GM23338 (cell line): ENCODE data around the gene DGKB. TPM values are rescaled to one million over a fixed set of nuclear protein-coding genes. Genes with fewer than 3 reads are reported as not detected.

Experiments
- ATAC-seq: fragments of 200-7000 bp; cut with Tn5 transposase; 3 replicates; pipeline ENCODE4 v1.9.1; 2020
- DNase-seq: peaks from one replicate; pipeline ENCODE4 v3.0.0-alpha.2; 2015; ENCODE audit warnings: low spot score
- H2AFZ ChIP-seq: fragments of 200-600 bp; sonication (generic); 2 replicates; pipeline ENCODE4 v1.8.0; 2016; ENCODE audit warnings: antibody characterized with exemption, mild to moderate bottlenecking, moderate library complexity
- H3F3A ChIP-seq: fragments of 200-600 bp; sonication (generic); replicated peaks from 2 replicates; pipeline ENCODE4 v1.8.0; 2017; ENCODE audit warnings: antibody characterized with exemption, mixed run types, low read depth
- H3K27ac ChIP-seq: fragments of 200-600 bp; sonication (generic); 2 replicates; pipeline ENCODE4 v1.6.1; 2016; ENCODE audit warnings: low read depth
- H3K27me3 ChIP-seq: fragments of 200-600 bp; sonication (generic); 2 replicates; pipeline ENCODE4 v1.8.0; 2016; ENCODE audit warnings: mild to moderate bottlenecking, mixed run types, moderate library complexity; ENCODE audit not compliant: insufficient read depth
- H3K36me3 ChIP-seq: fragments of 200-600 bp; sonication (generic); 2 replicates; pipeline ENCODE4 v1.8.0; 2016; ENCODE audit warnings: mild to moderate bottlenecking; ENCODE audit not compliant: insufficient read depth
- H3K4me1 ChIP-seq: fragments of 200-600 bp; sonication (generic); 2 replicates; pipeline ENCODE4 v1.8.0; 2016; ENCODE audit warnings: mild to moderate bottlenecking, moderate library complexity; ENCODE audit not compliant: insufficient read depth
- H3K4me2 ChIP-seq: fragments of 200-600 bp; sonication (generic); 2 replicates; pipeline ENCODE4 v1.7.1; 2017; ENCODE audit warnings: mixed run types
- H3K4me3 ChIP-seq: fragments of 200-600 bp; sonication (generic); 2 replicates; pipeline ENCODE4 v1.6.1; 2016; ENCODE audit warnings: mixed run types
- H3K79me2 ChIP-seq: fragments of 200-600 bp; sonication (generic); replicated peaks from 2 replicates; pipeline ENCODE4 v1.8.0; 2017; ENCODE audit warnings: mild to moderate bottlenecking; ENCODE audit not compliant: insufficient read depth
- H3K9me2 ChIP-seq: fragments of 200-600 bp; sonication (generic); 2 replicates; pipeline ENCODE4 v1.8.0; 2017; ENCODE audit not compliant: insufficient read depth
- H4K20me1 ChIP-seq: fragments of 200-600 bp; sonication (generic); replicated peaks from 2 replicates; pipeline ENCODE4 v1.8.0; 2017; ENCODE audit warnings: mild to moderate bottlenecking; ENCODE audit not compliant: insufficient read depth
- H3K27ac Mint-ChIP-seq: 2 replicates; pipeline ENCODE4 v1.8.0; 2020; ENCODE audit warnings: inconsistent platforms, mild to moderate bottlenecking, moderate library complexity, mixed read lengths
- H3K27me3 Mint-ChIP-seq: 3 replicates; pipeline ENCODE4 v1.8.0; 2022; ENCODE audit warnings: low read depth, mild to moderate bottlenecking, moderate library complexity, mixed read lengths, inconsistent platforms; ENCODE audit not compliant: insufficient read depth, poor library complexity
- H3K36me3 Mint-ChIP-seq: 3 replicates; pipeline ENCODE4 v1.8.0; 2021; ENCODE audit warnings: low read depth, mild to moderate bottlenecking, inconsistent platforms, moderate library complexity, mixed read lengths
- H3K4me1 Mint-ChIP-seq: 3 replicates; pipeline ENCODE4 v1.8.0; 2020; ENCODE audit warnings: mild to moderate bottlenecking, inconsistent platforms, mixed read lengths
- H3K4me3 Mint-ChIP-seq: 3 replicates; pipeline ENCODE4 v1.8.0; 2021; ENCODE audit warnings: moderate library complexity, mild to moderate bottlenecking, inconsistent platforms, mixed read lengths
- H3K9me3 Mint-ChIP-seq: 3 replicates; pipeline ENCODE4 v1.8.0; 2020; ENCODE audit warnings: moderate library complexity, mild to moderate bottlenecking, inconsistent platforms, mixed read lengths
- CREB1 ChIP-seq: fragments of 250-450 bp; sonication (Bioruptor Pico); IDR thresholded peaks from 2 replicates; pipeline ENCODE4 v1.5.0; 2020; ENCODE audit warnings: low read depth, mild to moderate bottlenecking, moderate library complexity
- CTCF ChIP-seq, 2 experiments: fragments of 200-600 bp in 1 of 2; sonication (generic) in 1 of 2; conservative IDR thresholded peaks; 2 replicates each; pipeline versions ENCODE4 v1.5.1 to v1.6.1; 2016 to 2017; ENCODE audit warnings: antibody characterized with exemption in 2 of 2, low read depth in 2 of 2, mild to moderate bottlenecking in 2 of 2, moderate library complexity in 1 of 2
- EZH2 ChIP-seq: fragments of 200-600 bp; sonication (generic); IDR thresholded peaks from one replicate; pipeline ENCODE4 v1.8.0; 2017; ENCODE audit warnings: antibody characterized with exemption, mild to moderate bottlenecking, low read depth; ENCODE audit not compliant: unreplicated experiment
- JUNB ChIP-seq: IDR thresholded peaks from one replicate; pipeline ENCODE4 v1.6.1; 2016; ENCODE audit warnings: antibody characterized with exemption; ENCODE audit not compliant: unreplicated experiment
- POLR2AphosphoS5 ChIP-seq: IDR thresholded peaks from 2 replicates; pipeline ENCODE4 v1.6.1; 2016; ENCODE audit warnings: antibody characterized with exemption, low read depth
- REST ChIP-seq: IDR thresholded peaks from one replicate; pipeline ENCODE4 v1.6.1; 2018; ENCODE audit warnings: antibody characterized with exemption; ENCODE audit not compliant: unreplicated experiment
- ZNF114 ChIP-seq: fragments of 250-450 bp; sonication (Bioruptor Pico); IDR thresholded peaks from 2 replicates; pipeline ENCODE4 v1.5.0; 2020; ENCODE audit warnings: mild to moderate bottlenecking, moderate library complexity
- ZNF462 ChIP-seq: fragments of 250-450 bp; sonication (Bioruptor Pico); IDR thresholded peaks from 2 replicates; pipeline ENCODE4 v1.5.0; 2020; ENCODE audit warnings: mild to moderate bottlenecking, moderate library complexity
- polyA plus RNA-seq: library from polyadenylated mRNA; unstranded; fragments of >200 nt; fragmentation: Nextera tagmentation; extraction: Ambion mirVana; gene quantifications from 2 replicates; pipeline ENCODE4 v1.2.1, GENCODE V29; 2016
- total RNA-seq: library from RNA; depleted of rRNA; stranded (reverse); fragments of >200 nt; shearing (Covaris generic); gene quantifications from 2 replicates; pipeline ENCODE4 v1.2.3, GENCODE V29; 2014

DGKB gene
- total and polyA plus RNA-seq, 2 experiments from 2014 or later = 4.8 to 11.5 TPM

GRCh38 chr7:14115701-14116100 lies 786.9 kb downstream of the DGKB start:
- H3K36me3 Mint-ChIP-seq = no peaks in the 10 kb centered on the region
- Histone ChIP-seq H3K9me2 (peaks cover 7% of the 10 kb centered on the region), H3K27me3 (no peaks in the 10 kb centered on the region), H3K79me2 (no peaks in the 10 kb centered on the region), H3F3A (no peaks in the 10 kb centered on the region), H3K4me2 (no peak overlapping the region), H3K4me1 (no peaks in the 10 kb centered on the region), H4K20me1 (no peaks in the 10 kb centered on the region), H3K36me3 (no peaks in the 10 kb centered on the region), H3K27ac (no peak overlapping the region), H2AFZ (0 out of 2 replicates have a peak overlapping the region, but pooled peaks have one; percentile 10), H3K4me3 (no peak overlapping the region)
- no peaks in the 10 kb centered on the region for H3K4me1 Mint-ChIP-seq
- TF ChIP-seq EZH2 (no peak), CREB1 (CRISPR knock-in tag) (no peak), POLR2AphosphoS5 (no peak), ZNF462 (CRISPR knock-in tag) (no peak)
- no peaks in the 10 kb centered on the region for H3K9me3 Mint-ChIP-seq
- no peak for ATAC-seq
- DNase-seq = no peak
- H3K27me3 Mint-ChIP-seq = no peaks in the 10 kb centered on the region
- H3K27ac Mint-ChIP-seq = no peak overlapping the region
- no peak overlapping the region for H3K4me3 Mint-ChIP-seq

DNA sequence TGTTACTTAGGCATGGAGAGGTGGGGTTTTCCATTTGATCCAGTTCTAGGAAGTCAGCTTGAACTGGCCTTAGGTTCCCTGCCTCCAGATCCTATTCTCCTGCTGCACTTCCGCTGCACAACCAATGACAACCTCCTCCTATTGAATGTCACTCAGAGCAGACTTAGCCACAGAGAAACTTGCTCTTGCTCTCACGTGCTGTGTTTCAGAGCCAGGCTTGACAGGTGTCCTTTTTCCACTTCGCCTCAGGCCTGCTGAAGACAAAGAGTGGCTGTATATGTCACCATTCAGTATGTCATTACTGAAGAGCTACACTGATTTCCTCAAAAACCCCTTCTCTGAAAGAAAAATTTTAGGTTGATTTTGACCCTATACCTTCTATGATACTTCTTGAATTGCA lies 797.7 kb downstream of the DGKB start:
- DNase-seq (no peak), ATAC-seq (no peak)
- H3K36me3 ChIP-seq = no peaks in the 10 kb centered on the region
- no peaks in the 10 kb centered on the region for H3K4me1 ChIP-seq
- H3K27me3 ChIP-seq = no peaks in the 10 kb centered on the region
- H3F3A ChIP-seq = no peaks in the 10 kb centered on the region
- H3K9me2 ChIP-seq = peaks cover 6% of the 10 kb centered on the region; the same call in 1 of the 2 replicates
- no peaks in the 10 kb centered on the region for H3K79me2 ChIP-seq
- peaks cover 5% of the 10 kb centered on the region; the same call in 2 of the 3 replicates for H3K9me3 Mint-ChIP-seq
- peaks cover 3% of the 10 kb centered on the region; the same call in 2 of the 3 replicates for H3K4me1 Mint-ChIP-seq
- no peak overlapping the region for H3K4me3 ChIP-seq
- H3K27ac Mint-ChIP-seq = 0 out of 2 replicates have a peak overlapping the region, but pooled peaks have one; percentile 3
- TF ChIP-seq POLR2AphosphoS5 (no peak), JUNB (no peak), CREB1 (CRISPR knock-in tag) (no peak), REST (no peak), CTCF (conservative IDR thresholded peaks at IDR 0.05; ENCODE audit: low read depth in 2 of 2) (no peak), ZNF114 (CRISPR knock-in tag) (no peak)
- peak overlapping the region; percentile 3; the same call in 1 of the 2 replicates for H2AFZ ChIP-seq
- no peaks in the 10 kb centered on the region for H3K27me3 Mint-ChIP-seq
- no peak overlapping the region for H3K4me2 ChIP-seq
- no peak overlapping the region for H3K27ac ChIP-seq
- no peak overlapping the region for H3K4me3 Mint-ChIP-seq
- H3K36me3 Mint-ChIP-seq = peaks cover 5% of the 10 kb centered on the region; the same call in 1 of the 3 replicates
- no peaks in the 10 kb centered on the region for H4K20me1 ChIP-seq
